Stomach (tissue), 19 donors: Measurements from ENCODE around the gene ZNF792. TPM values are rescaled to one million over a fixed set of nuclear protein-coding genes. Genes with fewer than 3 reads are reported as not detected.

Experiments
- DNase-seq, 2 donors: peaks; one replicate each; pipeline versions ENCODE4 v3.0.0 to v3.0.0-alpha.2; 2013 to 2019
- H3K27ac ChIP-seq, 5 donors: fragments of 200-600 bp in 4 of 5; sonication (generic) in 4 of 5; one replicate each; pipeline ENCODE4 v1.5.1; 2013 to 2019; ENCODE audit warnings: mild to moderate bottlenecking in 1 of 5, moderate library complexity in 1 of 5
- H3K27me3 ChIP-seq, 3 donors: fragments of 200-600 bp; sonication (generic); one replicate each; pipeline ENCODE4 v1.5.1; 2017 to 2019; ENCODE audit warnings: mixed run types in 1 of 3
- H3K36me3 ChIP-seq, 4 donors: fragments of 200-600 bp; sonication (generic); 1 replicate in 3 of 4; 2 replicates in 1 of 4; pipeline ENCODE4 v1.5.1; 2016 to 2019
- H3K4me1 ChIP-seq, 4 donors: fragments of 200-600 bp; sonication (generic); one replicate each; pipeline ENCODE4 v1.5.1; 2016 to 2019
- H3K4me3 ChIP-seq, 4 donors: fragments of 200-600 bp; sonication (generic) in 3 of 4; one replicate each; pipeline ENCODE4 v1.5.1; 2016 to 2019; ENCODE audit warnings: mild to moderate bottlenecking in 1 of 4
- H3K9me3 ChIP-seq, 4 donors: fragments of 200-600 bp; sonication (generic); one replicate each; pipeline ENCODE4 v1.5.1; 2016 to 2019
- CTCF ChIP-seq, 7 experiments: fragments of 450-650 bp in 4 of 7; fragments of 200-600 bp in 3 of 7; sonication (generic) in 3 of 7; IDR thresholded peaks; one replicate each; pipeline ENCODE4 v1.5.1; 2016 to 2019; ENCODE audit warnings: antibody characterized with exemption in 7 of 7, control low read depth in 2 of 7, mild to moderate bottlenecking in 1 of 7
- EP300 ChIP-seq: sonication (generic); formaldehyde crosslinking; IDR thresholded peaks from one replicate; pipeline ENCODE4 v1.6.1; 2017; ENCODE audit warnings: antibody characterized with exemption
- POLR2A ChIP-seq, 4 donors: fragments of 450-650 bp; IDR thresholded peaks; one replicate each; pipeline ENCODE4 v1.6.1; 2016; ENCODE audit warnings: antibody characterized with exemption in 4 of 4, control low read depth in 2 of 4, mild to moderate bottlenecking in 1 of 4, moderate library complexity in 1 of 4
- POLR2AphosphoS5 ChIP-seq, 3 donors: sonication (generic); formaldehyde crosslinking; IDR thresholded peaks; one replicate each; pipeline ENCODE4 v1.6.1; 2016; ENCODE audit warnings: antibody characterized with exemption in 3 of 3
- WGBS, 5 donors: extraction: QIAGEN DNeasy Blood & Tissue Kit in 3 of 5; methylation state at CpG; one replicate each; pipeline versions ENCODE4 v1.1.5 to v1.1.7; 2013 to 2018; 5-methylcytosine and 5-hydroxymethylcytosine counted together
- intact Hi-C: fragments of 100-400 bp; cut with DNase I; formaldehyde crosslinking; loops from one replicate; pipeline ENCODE4 v1.15.1; 2023; ENCODE audit warnings: low total_unique reads
- long read RNA-seq, 10 donors: transcript quantifications; one replicate each; lab custom pipeline, GENCODE V29; 2026
- polyA plus RNA-seq, 3 donors: library from polyadenylated mRNA; stranded (reverse); fragments of 200-250 nt; gene quantifications; one replicate each; pipeline ENCODE4 v1.2.3, GENCODE V29; 2013
- total RNA-seq, 5 donors: library from RNA; depleted of rRNA; stranded (reverse); fragments of >200 nt; gene quantifications; one replicate each; pipeline versions ENCODE4 v1.1.0 to v1.2.3, GENCODE V29; 2014 to 2016
- donor health status: healthy with polysubstance abuse.
- donor health status: Bipolar disorder and iron deficiency.
- donor health status: healthy.

ZNF792 gene
- total RNA-seq (10 to 100 TPM in 2 of 5 donors, 1 to 10 TPM in 2, under 1 TPM in 1; 0.87 to 14.3 (median 8.4) TPM), polyA plus RNA-seq (1 to 10 TPM in 1 of 3 donors, under 1 TPM in 2; 0.78 to 1.4 (median 0.87) TPM)
- long read RNA-seq, donor 1, partial matches to known transcripts: 0 of 1 reads
- long read RNA-seq, donor 1, other reads (novel, unspliced or antisense): 0 of 1 reads
- long read RNA-seq, donor 2: 0 reads
- long read RNA-seq, donor 3: 0 reads
- long read RNA-seq, donor 4: 0 reads
- long read RNA-seq, donor 5: 0 reads
- long read RNA-seq, donor 6: 0 reads
- long read RNA-seq, donor 7, partial matches to known transcripts: 0 of 2 reads
- long read RNA-seq, donor 7, other reads (novel, unspliced or antisense): 0 of 2 reads
- long read RNA-seq, donor 8: 0 reads
- long read RNA-seq, donor 9: 0 reads
- long read RNA-seq, donor 10: 0 reads

GRCh38 chr19:34963573-34964406, at the start of gene ZNF792:
TSS of gene ZNF792 (minus strand) at chr19:34964229. CDS start at chr19:34963662, 567 bp downstream.
- Histone ChIP-seq H3K27ac (peak within 1 kb of the TSS; percentile 16 to 82 (median 81)), H3K36me3 (peaks cover 20 to 26% (median 24%) of the 10 kb centered on the region in 4 donors), H3K4me3 (peak within 1 kb of the TSS; percentile 70 to 99 (median 88)), H3K9me3 (peaks cover 21 to 41% (median 26%) of the 10 kb centered on the region in 4 donors), H3K4me1 (peaks cover 19 to 33% (median 27%) of the 10 kb centered on the region in 4 donors), H3K27me3 (no peaks in the 10 kb centered on the region)
- 0 to 1% (median 0%) methylated on average over 18 to 78 of the region's 78 CpGs for WGBS, 5 donors
- peak; percentile 70 to 84 for DNase-seq
- TF ChIP-seq CTCF (IDR thresholded peaks at IDR 0.05) (no peak), EP300 (no peak), POLR2A (IDR thresholded peaks at IDR 0.05) (no peak), POLR2AphosphoS5 (IDR thresholded peaks at IDR 0.05) (peak in 1 of 3 donors; percentile 44)
- intact Hi-C loops: no loop called here

GRCh38 chr19:35013041-35013819, 49.2 kb upstream of the ZNF792 start:
- peaks cover 16 to 62% (median 30%) of the 10 kb centered on the region in 4 donors for H3K4me1 ChIP-seq
- no peaks in the 10 kb centered on the region for H3K9me3 ChIP-seq
- 53 to 61% (median 54%) methylated on average over 25 to 32 of the region's 32 CpGs for WGBS, 5 donors
- TF ChIP-seq CTCF (IDR thresholded peaks at IDR 0.05) (peak in 6 of 7 experiments; percentile 78 to 100 (median 99)), POLR2A (IDR thresholded peaks at IDR 0.05) (no peak), EP300 (no peak), POLR2AphosphoS5 (IDR thresholded peaks at IDR 0.05) (peak in 2 of 3 donors; percentile 18 to 80)
- peak; percentile 83 to 90 for DNase-seq
- H3K4me3 ChIP-seq: no peak overlapping the region
- intact Hi-C loops: loop anchor here (2.0 kb wide), 1 partner anchor 42 kb away; no protein-coding TSS in a partner anchor
- no peaks in the 10 kb centered on the region for H3K27me3 ChIP-seq
- H3K27ac ChIP-seq: peak overlapping the region in 4 of 5 donors; percentile 16 to 66 (median 56)
- H3K36me3 ChIP-seq: peaks cover 44 to 89% (median 86%) of the 10 kb centered on the region in 4 donors

- DNase-seq: no peak
- peak overlapping the region in 4 of 5 donors; percentile 43 to 66 (median 56) for H3K27ac ChIP-seq
- intact Hi-C loops: loop anchor here (2.0 kb wide), 1 partner anchor 41 kb away; no protein-coding TSS in a partner anchor
- no peak overlapping the region for H3K4me3 ChIP-seq
- H3K36me3 ChIP-seq: peaks cover 34 to 77% (median 74%) of the 10 kb centered on the region in 4 donors
- H3K4me1 ChIP-seq: peaks cover 16 to 73% (median 32%) of the 10 kb centered on the region in 4 donors
- H3K27me3 ChIP-seq: no peaks in the 10 kb centered on the region
- no peak for TF ChIP-seq EP300
- H3K9me3 ChIP-seq: no peaks in the 10 kb centered on the region
- WGBS, 5 donors: 78 to 88% (median 83%) methylated on average over 7 to 18 of the region's 18 CpGs
Measured at GRCh38 chr19:35011737-35012682, 48.0 kb upstream of the ZNF792 start.
